ENCODE data around the gene ZDHHC13.
A peak's percentile ranks its signal among the peaks of the same experiment; 100 is the strongest.

Gene ZDHHC13, protein sequence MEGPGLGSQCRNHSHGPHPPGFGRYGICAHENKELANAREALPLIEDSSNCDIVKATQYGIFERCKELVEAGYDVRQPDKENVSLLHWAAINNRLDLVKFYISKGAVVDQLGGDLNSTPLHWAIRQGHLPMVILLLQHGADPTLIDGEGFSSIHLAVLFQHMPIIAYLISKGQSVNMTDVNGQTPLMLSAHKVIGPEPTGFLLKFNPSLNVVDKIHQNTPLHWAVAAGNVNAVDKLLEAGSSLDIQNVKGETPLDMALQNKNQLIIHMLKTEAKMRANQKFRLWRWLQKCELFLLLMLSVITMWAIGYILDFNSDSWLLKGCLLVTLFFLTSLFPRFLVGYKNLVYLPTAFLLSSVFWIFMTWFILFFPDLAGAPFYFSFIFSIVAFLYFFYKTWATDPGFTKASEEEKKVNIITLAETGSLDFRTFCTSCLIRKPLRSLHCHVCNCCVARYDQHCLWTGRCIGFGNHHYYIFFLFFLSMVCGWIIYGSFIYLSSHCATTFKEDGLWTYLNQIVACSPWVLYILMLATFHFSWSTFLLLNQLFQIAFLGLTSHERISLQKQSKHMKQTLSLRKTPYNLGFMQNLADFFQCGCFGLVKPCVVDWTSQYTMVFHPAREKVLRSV

GRCh38 chr11:19116971-19117759 is at the start of gene ZDHHC13:
TSS of gene ZDHHC13 (plus strand) at chr11:19117168. CDS start at chr11:19117250, 82 bp downstream.
- peak; percentile 94 for DNase-seq

- DNase-seq, result peak; percentile 67
These were observed 45.7 kb upstream of the ZDHHC13 start for GRCh38 chr11:19071255-19071654.

GRCh38 chr11:19072464-19072863 is 44.5 kb upstream of the ZDHHC13 start:
- DNase-seq, result no peak

GRCh38 chr11:19073454-19074415 is 43.2 kb upstream of the ZDHHC13 start:
- DNase-seq, result no peak

DNA sequence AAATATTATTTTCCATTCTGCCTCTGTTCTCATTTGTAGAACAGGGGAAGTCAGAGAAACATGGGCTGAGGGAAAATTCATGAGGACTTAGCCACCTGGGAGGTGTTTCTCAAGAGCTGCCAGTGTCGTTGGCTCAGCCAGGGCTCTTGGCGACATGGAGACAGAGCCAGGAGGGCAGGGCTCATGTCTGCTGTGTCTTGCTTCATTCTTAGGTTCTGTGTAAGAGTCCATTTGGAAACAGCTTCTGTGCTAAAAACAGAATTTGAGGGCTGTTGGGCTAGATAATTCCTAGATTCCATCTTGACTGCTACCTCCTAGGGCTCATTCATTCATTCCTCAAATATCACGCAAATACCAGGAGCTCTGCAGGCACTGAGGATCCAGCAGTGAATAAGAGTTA is 41.3 kb upstream of the ZDHHC13 start:
- DNase-seq, result no peak

GRCh38 chr11:19076744-19077589 is 40.0 kb upstream of the ZDHHC13 start:
- DNase-seq, result peak; percentile 61

GRCh38 chr11:19077965-19078364 is 39.0 kb upstream of the ZDHHC13 start:
- DNase-seq, result no peak

GRCh38 chr11:19079643-19080440 is 37.1 kb upstream of the ZDHHC13 start:
- no peak for DNase-seq

- DNase-seq, result no peak
These were observed 36.4 kb upstream of the ZDHHC13 start for GRCh38 chr11:19080579-19080993.

DNA sequence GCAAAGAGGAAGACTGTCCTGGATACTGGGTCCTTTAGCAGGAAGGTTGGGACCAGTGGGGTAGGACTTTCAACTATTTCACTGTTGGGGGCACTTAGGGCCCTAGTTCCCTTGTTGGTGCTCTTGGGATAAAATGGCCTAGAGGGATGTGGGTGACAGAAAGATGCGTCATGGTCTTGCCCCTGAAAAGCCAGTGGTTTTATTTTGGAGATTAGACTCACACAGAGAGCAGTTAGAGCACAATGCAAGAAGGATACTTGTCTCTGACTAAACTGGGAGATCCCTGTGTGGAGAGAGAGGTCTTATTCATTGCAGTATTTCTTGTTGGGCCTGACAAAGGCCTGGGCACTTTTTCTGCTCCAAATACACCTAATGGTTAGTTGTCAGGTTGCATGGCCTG is 33.8 kb upstream of the ZDHHC13 start:
- no peak for DNase-seq

DNA sequence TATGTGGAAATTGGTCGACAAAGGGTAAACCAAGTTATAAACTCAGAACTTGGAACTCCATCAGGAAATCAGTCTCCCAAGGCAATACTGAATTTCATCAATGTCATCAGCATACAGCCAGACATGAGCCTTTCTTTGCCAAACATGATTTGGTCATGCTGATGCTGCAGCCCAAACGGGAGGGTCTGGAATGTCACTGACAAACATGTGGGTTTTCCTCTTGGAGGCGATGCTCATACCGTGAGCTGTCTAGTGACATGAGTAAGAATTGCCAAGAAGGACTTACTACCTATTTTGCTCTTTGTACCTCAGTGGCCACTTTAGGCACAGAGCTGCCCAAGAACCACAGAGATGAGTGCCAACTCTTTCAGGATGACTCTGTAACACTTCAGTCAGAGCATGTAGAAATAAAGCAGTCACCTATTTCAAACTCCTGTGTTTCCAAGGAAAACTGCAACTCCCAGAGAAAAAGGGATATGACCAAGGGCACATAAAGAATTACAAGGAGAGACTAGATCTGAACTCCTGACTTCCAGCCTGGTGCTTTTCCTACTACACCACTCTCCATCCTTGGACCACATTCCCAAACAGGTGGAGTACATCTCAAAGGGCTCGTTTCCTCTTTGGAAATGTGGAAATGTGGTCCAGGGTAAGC is 32.2 kb upstream of the ZDHHC13 start:
- DNase-seq, result no peak

- DNase-seq, result no peak
These were observed 29.3 kb upstream of the ZDHHC13 start for GRCh38 chr11:19087658-19088057.

- DNase-seq, result no peak
These were observed 28.2 kb upstream of the ZDHHC13 start for GRCh38 chr11:19088791-19089190.

DNA sequence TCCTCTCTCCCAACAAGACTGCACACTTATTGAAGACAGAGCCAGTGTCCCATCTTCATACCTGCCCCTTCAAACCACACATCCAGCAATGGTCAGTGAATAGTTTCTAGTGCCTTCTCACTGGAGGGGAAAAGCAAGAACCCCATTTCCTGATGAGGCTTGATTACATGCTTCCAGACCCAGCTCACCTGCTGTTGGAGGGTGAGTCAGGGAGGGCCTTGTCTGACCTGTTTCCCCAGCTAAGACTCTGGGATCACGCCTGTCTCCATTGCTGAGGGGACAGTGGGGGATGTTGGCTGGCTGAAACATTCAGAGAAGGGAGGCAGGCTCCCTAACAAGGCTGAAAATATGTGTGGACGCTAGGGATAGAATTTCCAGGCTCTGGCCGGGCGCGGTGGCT is 27.5 kb upstream of the ZDHHC13 start:
- DNase-seq, result no peak

GRCh38 chr11:19091366-19091765 is 25.6 kb upstream of the ZDHHC13 start:
- no peak for DNase-seq

- no peak for DNase-seq
These were observed 24.6 kb upstream of the ZDHHC13 start for GRCh38 chr11:19092342-19092741.

DNA sequence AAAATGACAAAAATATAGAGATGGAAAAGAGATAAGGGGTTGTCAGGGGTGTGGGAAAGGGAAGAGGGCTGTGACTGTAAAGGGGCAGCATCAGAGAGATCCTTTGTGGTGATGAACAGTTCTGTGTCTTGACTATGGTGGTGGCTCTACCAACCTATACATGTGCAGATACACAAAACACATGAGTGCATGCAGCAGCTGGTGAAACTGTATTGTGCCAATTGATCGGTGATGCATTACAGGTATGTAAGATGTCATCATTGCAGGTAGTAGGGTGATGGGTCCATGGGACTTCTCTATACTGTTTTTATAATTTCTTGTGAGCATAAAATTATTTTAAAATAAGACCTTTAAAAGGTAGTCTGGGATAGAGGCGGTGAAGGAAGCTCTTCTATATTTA is 24.1 kb upstream of the ZDHHC13 start:
- no peak for DNase-seq

GRCh38 chr11:19093976-19094375 is 23.0 kb upstream of the ZDHHC13 start:
- DNase-seq, result no peak

DNA sequence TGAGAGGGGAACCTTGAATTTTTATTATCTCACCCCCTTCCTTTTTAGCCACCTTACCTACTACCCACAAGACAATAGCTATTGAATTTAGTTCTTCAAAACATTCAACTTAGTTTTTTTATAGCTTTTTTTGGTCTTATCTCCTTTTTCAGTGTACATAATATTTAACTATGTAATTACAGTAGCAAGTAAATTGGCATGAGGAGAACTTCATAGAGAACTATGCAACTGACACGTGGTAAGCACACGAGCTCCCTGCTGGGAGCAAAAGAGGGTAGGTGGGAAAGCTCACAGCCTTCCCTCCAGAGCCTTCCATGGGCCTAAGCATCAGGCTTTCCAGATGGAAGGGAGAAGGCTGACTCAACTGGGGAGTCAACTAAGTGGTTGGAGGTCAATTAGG is 22.1 kb upstream of the ZDHHC13 start:
- no peak for DNase-seq

DNA sequence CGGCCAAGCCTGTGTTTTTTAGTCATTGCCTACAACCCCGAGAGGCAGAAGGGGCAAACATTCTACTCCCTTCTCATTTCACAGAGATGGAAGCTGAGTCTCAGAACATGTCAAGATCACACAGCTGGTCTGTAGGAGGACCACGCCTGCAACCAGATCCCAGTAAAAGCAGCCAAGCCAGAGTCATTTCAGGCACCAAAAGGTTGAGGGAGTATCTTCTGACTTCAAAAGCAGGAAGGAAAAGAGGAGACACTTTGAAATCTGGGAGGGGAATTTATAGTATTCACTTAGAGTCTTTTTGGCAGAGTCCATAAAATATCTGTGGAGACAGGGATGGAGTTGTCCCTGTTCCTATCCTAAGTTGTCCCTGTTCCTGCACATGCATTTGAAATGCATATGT is 17.9 kb upstream of the ZDHHC13 start:
- no peak for DNase-seq

All from CD4-positive, alpha-beta T cell treated with Interleukin-10 for 1 hour (primary cell).